H9 (cell line): ENCODE data around the gene OPTC. TPM values are rescaled to one million over a fixed set of nuclear protein-coding genes. Genes with fewer than 3 reads are reported as not detected.

Experiments
- DNase-seq: peaks from one replicate; pipeline ENCODE4 v3.0.0-alpha.2; 2017
- H2AFZ ChIP-seq: one replicate; pipeline ENCODE4 v1.6.1; 2013; ENCODE audit warnings: mild to moderate bottlenecking, low read length, control low read depth, moderate library complexity
- H2AK5ac ChIP-seq: 2 replicates; pipeline ENCODE4 v1.6.1; 2013; ENCODE audit warnings: low read length, control low read depth, mixed read lengths; ENCODE audit not compliant: insufficient read length
- H2BK120ac ChIP-seq: one replicate; pipeline ENCODE4 v1.6.1; 2013; ENCODE audit warnings: low read depth, mild to moderate bottlenecking, low read length, control low read depth, inconsistent platforms; ENCODE audit not compliant: poor library complexity, severe bottlenecking
- H2BK12ac ChIP-seq: 2 replicates; pipeline ENCODE4 v1.6.1; 2013; ENCODE audit warnings: low read length, control low read depth, mixed read lengths, low read depth; ENCODE audit not compliant: insufficient read length
- H2BK15ac ChIP-seq: 2 replicates; pipeline ENCODE4 v1.6.1; 2013; ENCODE audit warnings: low read depth, low read length, control low read depth
- H2BK20ac ChIP-seq: one replicate; pipeline ENCODE4 v1.6.1; 2013; ENCODE audit warnings: low read depth, mild to moderate bottlenecking, low read length, control low read depth, inconsistent platforms; ENCODE audit not compliant: poor library complexity, severe bottlenecking
- H2BK5ac ChIP-seq: 2 replicates; pipeline ENCODE4 v1.6.1; 2013; ENCODE audit warnings: low read length, control low read depth, mixed read lengths; ENCODE audit not compliant: insufficient read length
- H3K14ac ChIP-seq: 2 replicates; pipeline ENCODE4 v1.6.1; 2013; ENCODE audit warnings: low read length, control low read depth; ENCODE audit not compliant: insufficient read depth
- H3K18ac ChIP-seq: 2 replicates; pipeline ENCODE4 v1.6.1; 2013; ENCODE audit warnings: low read depth, mild to moderate bottlenecking, mixed read lengths, low read length, control low read depth; ENCODE audit not compliant: insufficient read length
- H3K23ac ChIP-seq: 2 replicates; pipeline ENCODE4 v1.6.1; 2013; ENCODE audit warnings: low read length, control low read depth, mixed read lengths, low read depth; ENCODE audit not compliant: insufficient read length
- H3K23me2 ChIP-seq: 2 replicates; pipeline ENCODE4 v1.6.1; 2013; ENCODE audit warnings: low read depth, mild to moderate bottlenecking, mixed read lengths, low read length, control low read depth; ENCODE audit not compliant: insufficient read length, poor library complexity, severe bottlenecking
- H3K27ac ChIP-seq: 2 replicates; pipeline ENCODE4 v1.5.1; 2013; ENCODE audit warnings: low read length, control low read depth, mixed read lengths, low read depth; ENCODE audit not compliant: insufficient read length
- H3K27me3 ChIP-seq: 2 replicates; pipeline ENCODE4 v1.6.1; 2013; ENCODE audit warnings: low read length, control low read depth, inconsistent platforms; ENCODE audit not compliant: insufficient read depth
- H3K4ac ChIP-seq: 2 replicates; pipeline ENCODE4 v1.6.1; 2013; ENCODE audit warnings: low read depth, mild to moderate bottlenecking, control low read depth, inconsistent platforms, low read length, moderate library complexity
- H3K4me1 ChIP-seq: 2 replicates; pipeline ENCODE4 v1.6.1; 2013; ENCODE audit warnings: low read length, control low read depth, inconsistent platforms; ENCODE audit not compliant: insufficient read depth
- H3K4me2 ChIP-seq: 2 replicates; pipeline ENCODE4 v1.6.1; 2013; ENCODE audit warnings: low read length, control low read depth, mixed read lengths; ENCODE audit not compliant: insufficient read length, insufficient read depth
- H3K56ac ChIP-seq: 2 replicates; pipeline ENCODE4 v1.6.1; 2013; ENCODE audit warnings: low read depth, mild to moderate bottlenecking, mixed read lengths, low read length, control low read depth; ENCODE audit not compliant: insufficient read length
- H3K79me1 ChIP-seq: 2 replicates; pipeline ENCODE4 v1.6.1; 2013; ENCODE audit warnings: low read depth, mild to moderate bottlenecking, moderate library complexity, low read length, control low read depth, inconsistent platforms; ENCODE audit not compliant: insufficient read depth, poor library complexity, severe bottlenecking
- H3K79me2 ChIP-seq: 2 replicates; pipeline ENCODE4 v1.6.1; 2013; ENCODE audit warnings: low read length, control low read depth, inconsistent platforms; ENCODE audit not compliant: insufficient read depth
- H3K9ac ChIP-seq: 2 replicates; pipeline ENCODE4 v1.6.1; 2013; ENCODE audit warnings: low read length, control low read depth, mixed read lengths; ENCODE audit not compliant: insufficient read length; ENCODE audit errors: extremely low read depth
- H3K9me3 ChIP-seq: one replicate; pipeline ENCODE4 v1.6.1; 2013; ENCODE audit warnings: low read depth, low read length, inconsistent platforms; ENCODE audit not compliant: control insufficient read depth
- H3T11ph ChIP-seq: one replicate; pipeline ENCODE4 v1.6.1; 2013; ENCODE audit warnings: mild to moderate bottlenecking, low read length, control low read depth, inconsistent platforms
- H4K20me1 ChIP-seq: one replicate; pipeline ENCODE4 v1.6.1; 2013; ENCODE audit not compliant: control insufficient read depth, insufficient read length, insufficient read depth
- H4K5ac ChIP-seq: 2 replicates; pipeline ENCODE4 v1.6.1; 2013; ENCODE audit warnings: low read depth, mild to moderate bottlenecking, mixed read lengths, low read length, control low read depth; ENCODE audit not compliant: insufficient read length
- H4K8ac ChIP-seq: replicated peaks from 2 replicates; pipeline ENCODE4 v1.6.1; 2013; ENCODE audit warnings: low read length, control low read depth, mixed read lengths, low read depth; ENCODE audit not compliant: insufficient read length
- H4K91ac ChIP-seq: 2 replicates; pipeline ENCODE4 v1.6.1; 2013; ENCODE audit warnings: low read depth, mild to moderate bottlenecking, moderate library complexity, mixed read lengths, low read length, control low read depth; ENCODE audit not compliant: insufficient read length
- H3K27ac Mint-ChIP-seq, 3 experiments: 2 replicates in 2 of 3; 3 replicates in 1 of 3; pipeline ENCODE4 v1.8.0; 2020 to 2021; ENCODE audit warnings: mixed read lengths in 3 of 3, mild to moderate bottlenecking in 1 of 3, moderate library complexity in 1 of 3
- H3K27me3 Mint-ChIP-seq: 2 replicates; pipeline ENCODE4 v1.8.0; 2021; ENCODE audit warnings: low read depth, mild to moderate bottlenecking, moderate library complexity, mixed read lengths
- H3K36me3 Mint-ChIP-seq, 3 experiments: 2 replicates in 2 of 3; 3 replicates in 1 of 3; pipeline ENCODE4 v1.8.0; 2020 to 2021; ENCODE audit warnings: low read depth in 3 of 3, mixed read lengths in 3 of 3; ENCODE audit not compliant: insufficient read depth in 1 of 3
- H3K4me1 Mint-ChIP-seq, 2 experiments: 2 replicates each; pipeline ENCODE4 v1.8.0; 2020; ENCODE audit warnings: mixed read lengths in 2 of 2
- H3K4me3 Mint-ChIP-seq, 2 experiments: 2 replicates in 1 of 2; 3 replicates in 1 of 2; pipeline ENCODE4 v1.8.0; 2020 to 2021; ENCODE audit warnings: mild to moderate bottlenecking in 2 of 2, mixed read lengths in 2 of 2, moderate library complexity in 1 of 2
- H3K9me3 Mint-ChIP-seq, 2 experiments: 2 replicates in 1 of 2; 3 replicates in 1 of 2; pipeline ENCODE4 v1.8.0; 2020; ENCODE audit warnings: mild to moderate bottlenecking in 2 of 2, mixed read lengths in 2 of 2, moderate library complexity in 1 of 2
- CTCF ChIP-seq: fragments of 200-600 bp; sonication (generic); conservative IDR thresholded peaks from 3 replicates; pipeline ENCODE4 v1.8.0; 2021; ENCODE audit warnings: antibody characterized with exemption, mild to moderate bottlenecking
- WGBS: extraction: QIAGEN DNeasy Blood & Tissue Kit; methylation state at CpG from one replicate; pipeline ENCODE4 v1.1.7; 2013; ENCODE audit warnings: missing lambda C conversion rate, low lambda C conversion rate, mixed read lengths; ENCODE audit not compliant: insufficient read length; ENCODE audit errors: extremely low coverage; 5-methylcytosine and 5-hydroxymethylcytosine counted together
- total RNA-seq: library from RNA; stranded (reverse); gene quantifications from 2 replicates; pipeline ENCODE4 v1.2.1, GENCODE V29; 2021

OPTC gene
- total RNA-seq, 1 experiment from 2014 or later = 1.1 TPM

- no peaks in the 10 kb centered on the region for H3K27me3 Mint-ChIP-seq
- Histone ChIP-seq H3K4me1 (peaks cover 6% of the 10 kb centered on the region), H3K23me2 (no peaks in the 10 kb centered on the region), H3K18ac (no peak overlapping the region), H3K27me3 (no peaks in the 10 kb centered on the region), H3K4ac (no peak overlapping the region), H3K9ac (no peak overlapping the region), H2BK120ac (no peak overlapping the region), H3K79me1 (no peaks in the 10 kb centered on the region), H3T11ph (no peak overlapping the region), H3K23ac (no peak overlapping the region), H2BK20ac (no peak overlapping the region), H3K9me3 (no peaks in the 10 kb centered on the region), H2AK5ac (no peak overlapping the region), H2BK15ac (no peak overlapping the region), H4K91ac (no peak overlapping the region), H2BK5ac (no peak overlapping the region), H4K20me1 (no peaks in the 10 kb centered on the region), H3K56ac (no peak overlapping the region), H2BK12ac (no peak overlapping the region), H3K4me2 (no peak overlapping the region), H4K8ac (no peak overlapping the region), H2AFZ (peak overlapping the region; percentile 58), H4K5ac (no peak overlapping the region), H3K27ac (no peak overlapping the region), H3K79me2 (no peaks in the 10 kb centered on the region), H3K14ac (no peak overlapping the region)
- no peaks in the 10 kb centered on the region for H3K9me3 Mint-ChIP-seq
- no peak overlapping the region for H3K4me3 Mint-ChIP-seq
- no peak for TF ChIP-seq CTCF
- H3K27ac Mint-ChIP-seq = no peak overlapping the region; a peak in 1 of 7 replicates
- H3K36me3 Mint-ChIP-seq = no peaks in the 10 kb centered on the region
- WGBS = no CpG with 5 or more reads among the region's 5 CpGs
- H3K4me1 Mint-ChIP-seq = peaks cover 19 to 24% of the 10 kb centered on the region in 2 experiments
- DNase-seq = no peak
Measured at GRCh38 chr1:203539831-203540546, 46.0 kb downstream of the OPTC start.
